ENCODE results near the gene PAF1.

GRCh38 chr19:39372941-39373340 lies 18.0 kb downstream of the PAF1 start:
- TF ChIP-seq, protein P1, sequence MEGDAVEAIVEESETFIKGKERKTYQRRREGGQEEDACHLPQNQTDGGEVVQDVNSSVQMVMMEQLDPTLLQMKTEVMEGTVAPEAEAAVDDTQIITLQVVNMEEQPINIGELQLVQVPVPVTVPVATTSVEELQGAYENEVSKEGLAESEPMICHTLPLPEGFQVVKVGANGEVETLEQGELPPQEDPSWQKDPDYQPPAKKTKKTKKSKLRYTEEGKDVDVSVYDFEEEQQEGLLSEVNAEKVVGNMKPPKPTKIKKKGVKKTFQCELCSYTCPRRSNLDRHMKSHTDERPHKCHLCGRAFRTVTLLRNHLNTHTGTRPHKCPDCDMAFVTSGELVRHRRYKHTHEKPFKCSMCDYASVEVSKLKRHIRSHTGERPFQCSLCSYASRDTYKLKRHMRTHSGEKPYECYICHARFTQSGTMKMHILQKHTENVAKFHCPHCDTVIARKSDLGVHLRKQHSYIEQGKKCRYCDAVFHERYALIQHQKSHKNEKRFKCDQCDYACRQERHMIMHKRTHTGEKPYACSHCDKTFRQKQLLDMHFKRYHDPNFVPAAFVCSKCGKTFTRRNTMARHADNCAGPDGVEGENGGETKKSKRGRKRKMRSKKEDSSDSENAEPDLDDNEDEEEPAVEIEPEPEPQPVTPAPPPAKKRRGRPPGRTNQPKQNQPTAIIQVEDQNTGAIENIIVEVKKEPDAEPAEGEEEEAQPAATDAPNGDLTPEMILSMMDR (IDR thresholded peaks at IDR 0.05 in 8 of 11, conservative IDR thresholded peaks at IDR 0.05 in 3 of 11): no peak
- no peak for TF ChIP-seq POLR2A (IDR thresholded peaks at IDR 0.05)

All from spleen (tissue), 7 donors.